Measurements from ENCODE around the gene ZNF584. TPM values are rescaled to one million over a fixed set of nuclear protein-coding genes. Genes with fewer than 3 reads are reported as not detected.

Gene ZNF584
- total RNA-seq, 2 donors from 2014 or later: 10.8 to 19.4 TPM

DNA sequence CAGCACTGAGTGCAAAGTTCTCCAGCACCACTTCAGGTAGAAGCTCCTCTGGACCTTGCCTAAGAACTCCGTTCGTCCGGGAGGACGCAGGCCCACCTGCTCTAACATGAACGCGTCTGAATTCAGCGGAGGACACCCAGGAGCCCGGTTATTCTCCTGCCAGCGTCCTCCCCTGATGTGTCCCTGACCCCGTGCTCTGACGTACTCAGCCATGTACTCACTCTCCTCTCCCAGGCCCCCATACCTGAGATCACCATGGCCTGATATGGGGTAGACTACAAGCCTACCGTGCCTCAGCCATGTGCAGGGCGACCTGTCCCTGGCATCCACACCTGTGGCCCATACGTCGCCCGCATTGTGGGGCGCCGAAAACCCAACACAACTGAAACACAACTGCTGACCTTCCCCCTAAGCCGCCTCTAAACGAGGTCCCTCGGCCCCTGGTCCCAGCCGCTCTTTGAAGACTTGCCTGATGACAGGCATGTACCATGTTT, 744 bp upstream of the ZNF584 start:
- WGBS: 15% methylated on average over 22 of the region's 22 CpGs

DNA sequence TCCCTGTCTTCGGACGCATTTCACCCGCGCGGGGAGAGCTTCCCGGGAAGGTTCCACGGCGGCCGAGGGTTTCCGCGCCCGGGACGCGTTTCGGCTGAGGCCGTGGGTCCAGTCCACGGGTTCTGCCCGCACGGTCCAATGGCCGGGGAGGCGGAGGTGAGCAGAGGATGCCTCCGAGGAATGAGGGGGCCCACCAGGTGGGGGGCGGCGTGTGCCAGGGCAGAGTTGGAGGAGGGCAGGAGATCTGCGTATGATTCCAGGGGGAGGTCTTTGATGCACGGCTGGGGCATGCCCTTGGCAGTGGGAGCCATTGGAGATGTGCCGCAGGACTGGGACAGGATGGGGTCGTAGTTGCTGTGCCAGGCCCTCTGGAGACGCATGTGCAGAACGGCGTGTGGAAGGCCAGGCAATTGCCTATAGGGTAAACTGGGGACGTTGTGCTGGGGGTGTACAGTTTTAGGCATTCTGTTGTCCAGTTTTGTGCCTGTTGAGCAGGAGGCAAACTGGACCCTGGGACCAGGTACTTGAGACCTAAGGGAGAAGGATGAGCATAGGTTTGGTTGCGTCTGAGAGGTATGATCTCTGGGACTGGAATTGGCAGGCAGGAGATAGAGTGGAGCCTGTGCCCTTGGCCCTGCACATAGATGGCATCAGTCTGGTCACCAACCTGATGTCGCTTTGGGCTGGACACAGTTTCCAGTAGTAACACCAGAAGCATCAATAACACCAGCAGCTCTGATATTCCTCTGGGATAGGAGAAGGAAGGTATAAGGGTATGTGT, 751 bp downstream of the ZNF584 start:
- intact Hi-C loops (cut with DNase I): loop anchor here (2.0 kb wide), 1 partner anchor 32 kb away; the partner anchor contains the start of gene ZNF132
- WGBS: 6% methylated on average over 13 of the region's 34 CpGs
- Histone ChIP-seq H3K36me3 (no peaks in the 10 kb centered on the region), H3K9me3 (no peaks in the 10 kb centered on the region), H3K4me1 (replicated peaks) (peaks cover 7% of the 10 kb centered on the region), H3K27me3 (replicated peaks; ENCODE audit: insufficient read depth) (no peaks in the 10 kb centered on the region), H3K4me3 (peak overlapping the region; percentile 93 to 98), H3K27ac (peak overlapping the region; percentile 82 to 84)
- DNase-seq (ENCODE audit: low spot score): no peak
- TF ChIP-seq, protein P1, sequence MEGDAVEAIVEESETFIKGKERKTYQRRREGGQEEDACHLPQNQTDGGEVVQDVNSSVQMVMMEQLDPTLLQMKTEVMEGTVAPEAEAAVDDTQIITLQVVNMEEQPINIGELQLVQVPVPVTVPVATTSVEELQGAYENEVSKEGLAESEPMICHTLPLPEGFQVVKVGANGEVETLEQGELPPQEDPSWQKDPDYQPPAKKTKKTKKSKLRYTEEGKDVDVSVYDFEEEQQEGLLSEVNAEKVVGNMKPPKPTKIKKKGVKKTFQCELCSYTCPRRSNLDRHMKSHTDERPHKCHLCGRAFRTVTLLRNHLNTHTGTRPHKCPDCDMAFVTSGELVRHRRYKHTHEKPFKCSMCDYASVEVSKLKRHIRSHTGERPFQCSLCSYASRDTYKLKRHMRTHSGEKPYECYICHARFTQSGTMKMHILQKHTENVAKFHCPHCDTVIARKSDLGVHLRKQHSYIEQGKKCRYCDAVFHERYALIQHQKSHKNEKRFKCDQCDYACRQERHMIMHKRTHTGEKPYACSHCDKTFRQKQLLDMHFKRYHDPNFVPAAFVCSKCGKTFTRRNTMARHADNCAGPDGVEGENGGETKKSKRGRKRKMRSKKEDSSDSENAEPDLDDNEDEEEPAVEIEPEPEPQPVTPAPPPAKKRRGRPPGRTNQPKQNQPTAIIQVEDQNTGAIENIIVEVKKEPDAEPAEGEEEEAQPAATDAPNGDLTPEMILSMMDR (IDR thresholded peaks at IDR 0.05): no peak
- TF ChIP-seq POLR2AphosphoS5 (IDR thresholded peaks at IDR 0.05): no peak
- no peak for TF ChIP-seq POLR2A (IDR thresholded peaks at IDR 0.05)

More for the DNA sequence above, 744 bp upstream of the ZNF584 start:
- Histone ChIP-seq H3K27me3 (replicated peaks; ENCODE audit: insufficient read depth) (no peaks in the 10 kb centered on the region), H3K36me3 (no peaks in the 10 kb centered on the region), H3K4me3 (peak overlapping the region; percentile 93 to 98), H3K27ac (peak overlapping the region; percentile 82 to 84), H3K9me3 (no peaks in the 10 kb centered on the region), H3K4me1 (replicated peaks) (peaks cover 7% of the 10 kb centered on the region)
- intact Hi-C loops (cut with DNase I): loop anchor here (2.0 kb wide), 1 partner anchor 33 kb away; the partner anchor contains the start of gene ZNF132
- TF ChIP-seq POLR2AphosphoS5 (IDR thresholded peaks at IDR 0.05): no peak
- DNase-seq (ENCODE audit: low spot score): no peak

DNA sequence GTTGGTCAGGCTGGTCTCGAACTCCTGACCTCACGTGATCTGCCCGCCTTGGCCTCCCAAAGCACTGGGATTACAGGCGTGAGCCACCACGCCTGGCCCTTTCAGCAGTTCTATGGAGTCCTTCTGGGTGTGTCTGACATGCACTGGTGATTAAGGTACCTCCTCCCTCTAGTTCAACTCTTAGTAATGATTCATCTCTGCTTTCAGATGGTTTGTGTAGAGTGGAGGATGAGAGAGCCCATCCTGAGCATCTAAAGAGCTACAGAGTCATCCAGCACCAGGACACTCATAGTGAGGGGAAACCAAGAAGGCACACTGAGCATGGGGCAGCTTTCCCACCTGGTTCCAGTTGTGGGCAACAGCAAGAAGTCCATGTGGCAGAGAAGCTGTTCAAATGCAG, 8.2 kb downstream of the ZNF584 start:
- DNase-seq (ENCODE audit: low spot score): no peak
- Histone ChIP-seq H3K27me3 (replicated peaks; ENCODE audit: insufficient read depth) (no peaks in the 10 kb centered on the region), H3K27ac (no peak overlapping the region), H3K9me3 (no peaks in the 10 kb centered on the region), H3K4me1 (replicated peaks) (no peaks in the 10 kb centered on the region), H3K36me3 (peaks cover 9 to 21% of the 10 kb centered on the region in 2 donors), H3K4me3 (no peak overlapping the region)
- TF ChIP-seq POLR2AphosphoS5 (IDR thresholded peaks at IDR 0.05): no peak
- TF ChIP-seq, protein P1 (IDR thresholded peaks at IDR 0.05): no peak
- no peak for TF ChIP-seq POLR2A (IDR thresholded peaks at IDR 0.05)
- WGBS: 100% methylated on average over 5 of the region's 5 CpGs
- intact Hi-C loops (cut with DNase I): no loop called here

DNA sequence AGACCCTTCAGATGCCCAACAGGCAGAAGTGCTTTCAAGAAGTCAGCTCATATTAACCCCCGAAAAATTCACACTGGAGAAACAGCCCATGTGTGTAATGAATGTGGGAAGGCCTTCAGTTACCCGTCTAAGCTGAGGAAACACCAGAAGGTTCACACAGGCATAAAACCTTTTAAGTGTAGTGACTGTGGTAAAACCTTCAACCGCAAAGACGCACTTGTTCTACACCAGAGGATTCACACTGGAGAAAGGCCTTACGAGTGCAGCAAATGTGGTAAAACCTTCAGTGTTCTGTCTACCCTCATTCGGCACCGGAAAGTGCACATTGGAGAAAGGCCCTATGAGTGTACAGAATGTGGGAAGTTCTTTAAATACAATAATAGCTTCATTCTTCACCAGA, 8.6 kb downstream of the ZNF584 start:
- DNase-seq (ENCODE audit: low spot score): no peak
- Histone ChIP-seq H3K4me3 (no peak overlapping the region), H3K9me3 (no peaks in the 10 kb centered on the region), H3K27ac (no peak overlapping the region), H3K27me3 (replicated peaks; ENCODE audit: insufficient read depth) (no peaks in the 10 kb centered on the region), H3K36me3 (peaks cover 9 to 21% of the 10 kb centered on the region in 2 donors), H3K4me1 (replicated peaks) (no peaks in the 10 kb centered on the region)
- intact Hi-C loops (cut with DNase I): no loop called here
- no peak for TF ChIP-seq POLR2A (IDR thresholded peaks at IDR 0.05)
- no peak for TF ChIP-seq POLR2AphosphoS5 (IDR thresholded peaks at IDR 0.05)
- TF ChIP-seq, protein P1 (IDR thresholded peaks at IDR 0.05): no peak
- 98% methylated on average over 7 of the region's 7 CpGs for WGBS

DNA sequence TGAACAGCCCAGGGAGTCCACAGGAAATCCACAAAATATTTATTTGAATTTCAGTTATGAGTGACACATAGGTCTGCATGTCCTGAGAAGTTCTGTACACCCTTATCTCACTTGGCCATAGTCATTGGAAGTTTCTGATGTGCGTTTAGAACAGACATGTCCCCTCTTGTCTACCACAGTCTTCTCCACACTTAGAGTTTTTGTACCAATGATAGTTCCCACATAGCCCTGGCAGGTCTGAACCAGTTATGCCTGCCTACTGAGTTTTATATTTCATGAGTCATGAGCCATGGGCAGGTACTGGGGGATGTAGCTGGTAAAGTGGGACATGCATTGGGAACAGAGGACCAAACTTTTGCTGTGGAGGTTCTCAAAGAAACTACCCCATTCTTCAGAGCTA, 20.2 kb downstream of the ZNF584 start:
- Histone ChIP-seq H3K27ac (no peak overlapping the region), H3K27me3 (replicated peaks; ENCODE audit: insufficient read depth) (no peaks in the 10 kb centered on the region), H3K9me3 (peaks cover 5% of the 10 kb centered on the region), H3K36me3 (peaks cover 0 to under 1% of the 10 kb centered on the region in 2 donors), H3K4me1 (replicated peaks) (no peaks in the 10 kb centered on the region), H3K4me3 (no peak overlapping the region)
- intact Hi-C loops (cut with DNase I): no loop called here
- no peak for TF ChIP-seq POLR2AphosphoS5 (IDR thresholded peaks at IDR 0.05)
- TF ChIP-seq, protein P1 (IDR thresholded peaks at IDR 0.05): no peak
- no peak for TF ChIP-seq POLR2A (IDR thresholded peaks at IDR 0.05)
- 59% methylated on average over 1 of the region's 1 CpG for WGBS
- DNase-seq (ENCODE audit: low spot score): no peak
